Esophagus muscularis mucosa (tissue), 4 donors: Measurements from ENCODE around the gene ARMC2. TPM values are rescaled to one million over a fixed set of nuclear protein-coding genes. Genes with fewer than 3 reads are reported as not detected.
A peak's percentile ranks its signal among the peaks of the same experiment; 100 is the strongest.

Experiments used
- DNase-seq: peaks from one replicate; pipeline ENCODE4 v3.0.0-alpha.2; 2017; ENCODE audit errors: extremely low spot score
- H3K27ac ChIP-seq, 4 donors: fragments of 200-600 bp; sonication (generic); replicated peaks in 1 of 4; 1 replicate in 3 of 4; 2 replicates in 1 of 4; pipeline ENCODE4 v1.5.1; 2016 to 2019; ENCODE audit warnings: mild to moderate bottlenecking in 1 of 4
- H3K27me3 ChIP-seq, 4 donors: fragments of 200-600 bp; sonication (generic); one replicate each; pipeline versions ENCODE4 v1.5.1 to v1.6.0; 2016 to 2019
- H3K36me3 ChIP-seq, 4 donors: fragments of 200-600 bp; sonication (generic); one replicate each; pipeline ENCODE4 v1.5.1; 2016 to 2019
- H3K4me1 ChIP-seq, 4 donors: fragments of 200-600 bp; sonication (generic); one replicate each; pipeline ENCODE4 v1.5.1; 2016 to 2019
- H3K4me3 ChIP-seq, 4 donors: fragments of 200-600 bp; sonication (generic); 1 replicate in 2 of 4; 2 replicates in 2 of 4; pipeline ENCODE4 v1.5.1; 2016 to 2019; ENCODE audit warnings: mild to moderate bottlenecking in 4 of 4, moderate library complexity in 1 of 4
- H3K9me3 ChIP-seq, 4 donors: fragments of 200-600 bp; sonication (generic); 1 replicate in 3 of 4; 2 replicates in 1 of 4; pipeline ENCODE4 v1.5.1; 2016 to 2019
- CTCF ChIP-seq, 3 experiments: fragments of 200-600 bp in 2 of 3; fragments of 450-650 bp in 1 of 3; sonication (generic) in 2 of 3; IDR thresholded peaks; one replicate each; pipeline ENCODE4 v1.5.1; 2017 to 2019; ENCODE audit warnings: antibody characterized with exemption in 3 of 3, mild to moderate bottlenecking in 2 of 3, moderate library complexity in 1 of 3
- EP300 ChIP-seq: sonication (generic); formaldehyde crosslinking; IDR thresholded peaks from one replicate; pipeline ENCODE4 v1.6.1; 2017; ENCODE audit warnings: antibody characterized with exemption
- POLR2A ChIP-seq: fragments of 450-650 bp; IDR thresholded peaks from one replicate; pipeline ENCODE4 v1.6.1; 2017; ENCODE audit warnings: antibody characterized with exemption, moderate library complexity, mild to moderate bottlenecking, low read depth
- POLR2AphosphoS5 ChIP-seq, 2 donors: sonication (generic); formaldehyde crosslinking; IDR thresholded peaks; one replicate each; pipeline ENCODE4 v1.6.1; 2017; ENCODE audit warnings: antibody characterized with exemption in 2 of 2
- WGBS: methylation state at CpG from one replicate; pipeline ENCODE4 v1.1.5; 2018; 5-methylcytosine and 5-hydroxymethylcytosine counted together
- intact Hi-C: fragments of 100-400 bp; cut with DNase I; formaldehyde crosslinking; loops from one replicate; pipeline ENCODE4 v1.15.1; 2023
- total RNA-seq, 4 donors: library from RNA; depleted of rRNA; stranded (reverse); fragments of >200 nt; gene quantifications; one replicate each; pipeline versions ENCODE4 v1.1.0 to v1.2.1, GENCODE V29; 2016

The ARMC2 gene
- total RNA-seq, 4 donors from 2014 or later, result 2.1 to 5.1 (median 3.2) TPM

GRCh38 chr6:108873251-108873650 is 25.0 kb downstream of the ARMC2 start:
- WGBS, result 94% methylated on average over 7 of the region's 7 CpGs
- no peaks in the 10 kb centered on the region for H3K27me3 ChIP-seq
- DNase-seq, result no peak

GRCh38 chr6:108873971-108874370 is 25.7 kb downstream of the ARMC2 start:
- no peak for DNase-seq
- WGBS, result 97% methylated on average over 6 of the region's 6 CpGs
- intact Hi-C loops, result no loop called here
- H3K4me3 ChIP-seq, result no peak overlapping the region
- H3K9me3 ChIP-seq, result no peaks in the 10 kb centered on the region
- peak overlapping the region in 2 of 4 donors; percentile 48 to 60 for H3K27ac ChIP-seq
- no peak for TF ChIP-seq CTCF (IDR thresholded peaks at IDR 0.05)
- no peak for TF ChIP-seq POLR2AphosphoS5 (IDR thresholded peaks at IDR 0.05)
- TF ChIP-seq EP300, result no peak
- no peak for TF ChIP-seq POLR2A
- peaks cover 0 to 22% (median 6%) of the 10 kb centered on the region in 4 donors for H3K36me3 ChIP-seq
- H3K27me3 ChIP-seq, result no peaks in the 10 kb centered on the region
- H3K4me1 ChIP-seq, result peaks cover 14 to 39% (median 16%) of the 10 kb centered on the region in 4 donors

More at GRCh38 chr6:108873251-108873650, 25.0 kb downstream of the ARMC2 start:
- H3K4me1 ChIP-seq, result peaks cover 14 to 37% (median 16%) of the 10 kb centered on the region in 4 donors
- H3K4me3 ChIP-seq, result no peak overlapping the region
- H3K27ac ChIP-seq, result no peak overlapping the region
- H3K36me3 ChIP-seq, result peaks cover 0 to 20% (median 6%) of the 10 kb centered on the region in 4 donors
- intact Hi-C loops, result no loop called here
- no peaks in the 10 kb centered on the region for H3K9me3 ChIP-seq
- TF ChIP-seq POLR2A, result no peak
- no peak for TF ChIP-seq CTCF (IDR thresholded peaks at IDR 0.05)
- no peak for TF ChIP-seq EP300
- TF ChIP-seq POLR2AphosphoS5 (IDR thresholded peaks at IDR 0.05), result no peak

- no peak for DNase-seq
- no peak for TF ChIP-seq EP300
- no peak for TF ChIP-seq POLR2AphosphoS5 (IDR thresholded peaks at IDR 0.05)
- no peak for TF ChIP-seq CTCF (IDR thresholded peaks at IDR 0.05)
- no peak for TF ChIP-seq POLR2A
- Histone ChIP-seq H3K4me3 (no peak overlapping the region), H3K36me3 (peaks cover 0 to 22% (median 4%) of the 10 kb centered on the region in 4 donors), H3K4me1 (peaks cover 14 to 39% (median 16%) of the 10 kb centered on the region in 4 donors), H3K27me3 (no peaks in the 10 kb centered on the region), H3K27ac (peak overlapping the region; percentile 9 to 60 (median 28)), H3K9me3 (no peaks in the 10 kb centered on the region)
- intact Hi-C loops, result no loop called here
- WGBS, result 88% methylated on average over 5 of the region's 5 CpGs
These were observed 26.4 kb downstream of the ARMC2 start for GRCh38 chr6:108874470-108875160.

GRCh38 chr6:108875161-108875555 is 26.9 kb downstream of the ARMC2 start:
- H3K36me3 ChIP-seq, result peaks cover 0 to 16% (median 1%) of the 10 kb centered on the region in 4 donors
- no peak overlapping the region for H3K4me3 ChIP-seq
- H3K27me3 ChIP-seq, result no peaks in the 10 kb centered on the region
- H3K4me1 ChIP-seq, result peaks cover 14 to 39% (median 16%) of the 10 kb centered on the region in 4 donors
- intact Hi-C loops, result no loop called here
- peak overlapping the region; percentile 5 to 48 (median 23) for H3K27ac ChIP-seq
- TF ChIP-seq CTCF (IDR thresholded peaks at IDR 0.05) (no peak), EP300 (no peak), POLR2AphosphoS5 (IDR thresholded peaks at IDR 0.05) (no peak)
- no peaks in the 10 kb centered on the region for H3K9me3 ChIP-seq
- no peak for DNase-seq
